Heart left ventricle (tissue), 16 donors: ENCODE data around the gene CAGE1. TPM values are rescaled to one million over a fixed set of nuclear protein-coding genes. Genes with fewer than 3 reads are reported as not detected.

Source experiments
- ATAC-seq, 4 donors: fragments of 200-7000 bp; cut with Tn5 transposase; one replicate each; pipeline ENCODE4 v1.9.1; 2020 to 2022; ENCODE audit warnings: moderate library complexity in 4 of 4, mild to moderate bottlenecking in 3 of 4, moderate number of reproducible peaks in 1 of 4
- DNase-seq, 5 donors: peaks; one replicate each; pipeline ENCODE4 v3.0.0-alpha.2; 2020
- H3K27ac ChIP-seq, 12 donors: fragments of 200-600 bp; sonication (generic) in 4 of 12; one replicate each; pipeline versions ENCODE4 v1.5.0 to v1.8.0; 2016 to 2022; ENCODE audit warnings: mild to moderate bottlenecking in 2 of 12
- H3K27me3 ChIP-seq, 9 donors: fragments of 200-600 bp; sonication (generic) in 2 of 9; one replicate each; pipeline versions ENCODE4 v1.5.1 to v1.8.0; 2016 to 2022; ENCODE audit warnings: mild to moderate bottlenecking in 3 of 9
- H3K36me3 ChIP-seq, 9 donors: fragments of 200-600 bp; sonication (generic) in 2 of 9; one replicate each; pipeline versions ENCODE4 v1.5.0 to v1.8.0; 2018 to 2022; ENCODE audit warnings: mild to moderate bottlenecking in 2 of 9
- H3K4me1 ChIP-seq, 12 donors: fragments of 200-600 bp; sonication (generic) in 4 of 12; one replicate each; pipeline versions ENCODE4 v1.5.0 to v1.8.0; 2016 to 2022; ENCODE audit warnings: mild to moderate bottlenecking in 3 of 12
- H3K4me3 ChIP-seq, 12 donors: fragments of 200-600 bp; sonication (generic) in 4 of 12; one replicate each; pipeline versions ENCODE4 v1.5.0 to v1.8.0; 2017 to 2022; ENCODE audit warnings: mild to moderate bottlenecking in 9 of 12, moderate library complexity in 4 of 12
- H3K9me3 ChIP-seq, 12 donors: fragments of 200-600 bp; sonication (generic) in 4 of 12; one replicate each; pipeline versions ENCODE4 v1.5.0 to v1.8.0; 2016 to 2022; ENCODE audit warnings: mild to moderate bottlenecking in 1 of 12
- CTCF ChIP-seq, 12 donors: fragments of 200-600 bp; sonication (generic) in 4 of 12; IDR thresholded peaks; one replicate each; pipeline versions ENCODE4 v1.5.0 to v1.8.0; 2018 to 2022; ENCODE audit warnings: antibody characterized with exemption in 12 of 12, mild to moderate bottlenecking in 5 of 12
- POLR2A ChIP-seq, 2 donors: fragments of 450-650 bp; IDR thresholded peaks; one replicate each; pipeline ENCODE4 v1.6.1; 2017; ENCODE audit warnings: antibody characterized with exemption in 2 of 2, mild to moderate bottlenecking in 2 of 2, moderate library complexity in 2 of 2
- WGBS, 4 donors: extraction: QIAGEN DNeasy Blood & Tissue Kit in 2 of 4; methylation state at CpG; one replicate each; pipeline versions ENCODE4 v1.1.5 to v1.1.7; 2013 to 2018; 5-methylcytosine and 5-hydroxymethylcytosine counted together
- intact Hi-C, 10 donors: fragments of 100-400 bp; cut with DNase I; formaldehyde crosslinking; loops; one replicate each; pipeline versions ENCODE4 v1.11.1 to v1.14.2; 2022
- polyA plus RNA-seq, 2 donors: library from polyadenylated mRNA; stranded (reverse); fragments of 200-250 nt; gene quantifications; one replicate each; pipeline ENCODE4 v1.2.3, GENCODE V29; 2013
- total RNA-seq, 9 donors: library from RNA; depleted of rRNA in 2 of 9; stranded (reverse); fragments of >200 nt in 2 of 9; fragmentation: NEBNext Ultra II Directional in 3 of 9; extraction: Animal tissue kit (Norgen Biotek cat#: 25700) in 3 of 9; gene quantifications; one replicate each; pipeline versions ENCODE4 v1.1.0 to v1.2.4, GENCODE V29; 2016 to 2023
- donor health status: ischemic (EF 13 %, LVEDD 7.1; RV severe dilation, severe dysfunction).
- donor health status: healthy with polysubstance abuse.
- donor health status: DM: no; HTN: yes; CAD: no.
- donor health status: DM: no; HTN: no; CAD: no.
- donor health status: ischemic (EF 25% LVEDD 6.9; RV normal size, moderate dysfunction).
- donor health status: ischemic (EF 25% LVEDD 5.7; RV mildly dilated, moderate dysfunction).
- donor health status: healthy.
- donor health status: DM: yes; HTN: yes; CAD: no.
- donor health status: ischemic (EF 35%, LVEDD 5.7; RV mildly dilated, moderate dysfunction).
- donor health status: nonischemic (EF 11% LVEDD 7.7; RV severe dilation, severe dysfunction).
- donor health status: DM: yes; HTN: yes; CAD: no.
- donor health status: PGD.
- donor health status: ischemic (EF 29% LVEDD 5.4; RV normal size, mild dysfunction).
- donor health status: nonischemic (EF 23%, LVEDD 6.1; RV moderate dilation, normal function).

CAGE1 gene
- total and polyA plus RNA-seq, 11 donors = 0.54 TPM; not detected in 10

GRCh38 chr6:7343546-7344475, 45.7 kb downstream of the CAGE1 start:
- Histone ChIP-seq H3K36me3 (no peaks in the 10 kb centered on the region), H3K27me3 (peaks cover 0 to 7% (median 0%) of the 10 kb centered on the region in 9 donors), H3K27ac (no peak overlapping the region), H3K4me1 (peaks cover 0 to 8% (median 0%) of the 10 kb centered on the region in 12 donors), H3K9me3 (no peaks in the 10 kb centered on the region), H3K4me3 (peak overlapping the region in 1 of 12 donors; percentile 30)
- intact Hi-C loops = no loop called here
- DNase-seq = no peak
- no peak for ATAC-seq
- TF ChIP-seq POLR2A (IDR thresholded peaks at IDR 0.05) (no peak), CTCF (IDR thresholded peaks at IDR 0.05) (no peak)
- WGBS, 4 donors = 65 to 81% (median 80%) methylated on average over 7 to 29 of the region's 29 CpGs

GRCh38 chr6:7341989-7342742, 47.4 kb downstream of the CAGE1 start:
- peak in 2 of 5 donors; percentile 40 to 43 for DNase-seq
- H3K27ac ChIP-seq = no peak overlapping the region
- peaks cover 0 to 7% (median 0%) of the 10 kb centered on the region in 9 donors for H3K27me3 ChIP-seq
- no peaks in the 10 kb centered on the region for H3K9me3 ChIP-seq
- intact Hi-C loops = no loop called here
- H3K4me1 ChIP-seq = peaks cover 0 to 8% (median 0%) of the 10 kb centered on the region in 12 donors
- H3K36me3 ChIP-seq = no peaks in the 10 kb centered on the region
- H3K4me3 ChIP-seq = no peak overlapping the region
- TF ChIP-seq CTCF (IDR thresholded peaks at IDR 0.05) = no peak
- no peak for TF ChIP-seq POLR2A (IDR thresholded peaks at IDR 0.05)
- peak; percentile 83 to 90 (median 84) for ATAC-seq
- WGBS, 4 donors = 71 to 81% (median 75%) methylated on average over 9 of the region's 9 CpGs

- TF ChIP-seq POLR2A (IDR thresholded peaks at IDR 0.05) = no peak
- no peak for TF ChIP-seq CTCF (IDR thresholded peaks at IDR 0.05)
- Histone ChIP-seq H3K36me3 (no peaks in the 10 kb centered on the region), H3K27me3 (peaks cover 0 to 7% (median 0%) of the 10 kb centered on the region in 9 donors), H3K4me1 (peaks cover 0 to 8% (median 0%) of the 10 kb centered on the region in 12 donors), H3K27ac (no peak overlapping the region), H3K9me3 (no peaks in the 10 kb centered on the region), H3K4me3 (no peak overlapping the region)
- intact Hi-C loops = no loop called here
- ATAC-seq (no peak), DNase-seq (no peak)
- WGBS, 4 donors = 88 to 96% (median 95%) methylated on average over 3 of the region's 3 CpGs
Observed at GRCh38 chr6:7341271-7341670, 48.3 kb downstream of the CAGE1 start.
